ENCODE results near the gene DDI2.
"Not testable (repeated sequence)": the region's sequence is repeated elsewhere in the genome, so short reads cannot be mapped to it uniquely, and the experiment has no call there.

DNA sequence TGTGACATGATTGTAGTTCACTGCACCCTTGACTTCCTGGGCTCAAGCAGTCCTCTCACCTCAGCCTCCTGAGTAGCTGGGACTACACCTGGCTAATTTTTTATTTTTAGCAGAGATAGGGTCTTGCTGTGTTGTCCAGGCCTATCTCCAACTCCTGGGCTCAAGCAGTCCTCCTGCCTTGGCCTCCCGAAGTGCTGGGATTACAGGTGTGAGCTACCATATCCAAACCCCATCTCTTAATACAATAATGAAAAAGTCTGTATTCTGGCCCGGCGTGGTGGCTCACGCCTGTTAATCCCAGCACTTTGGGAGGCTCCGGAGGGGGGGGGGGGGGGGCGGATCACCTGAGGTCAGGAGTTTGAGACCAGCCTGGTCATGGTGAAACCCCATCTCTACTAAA lies 34.9 kb downstream of the DDI2 start:
- TF ChIP-seq TAF1 (conservative IDR thresholded peaks at IDR 0.05); YY1 (IDR thresholded peaks at IDR 0.05): not testable (repeated sequence)
- TF ChIP-seq, protein P1, sequence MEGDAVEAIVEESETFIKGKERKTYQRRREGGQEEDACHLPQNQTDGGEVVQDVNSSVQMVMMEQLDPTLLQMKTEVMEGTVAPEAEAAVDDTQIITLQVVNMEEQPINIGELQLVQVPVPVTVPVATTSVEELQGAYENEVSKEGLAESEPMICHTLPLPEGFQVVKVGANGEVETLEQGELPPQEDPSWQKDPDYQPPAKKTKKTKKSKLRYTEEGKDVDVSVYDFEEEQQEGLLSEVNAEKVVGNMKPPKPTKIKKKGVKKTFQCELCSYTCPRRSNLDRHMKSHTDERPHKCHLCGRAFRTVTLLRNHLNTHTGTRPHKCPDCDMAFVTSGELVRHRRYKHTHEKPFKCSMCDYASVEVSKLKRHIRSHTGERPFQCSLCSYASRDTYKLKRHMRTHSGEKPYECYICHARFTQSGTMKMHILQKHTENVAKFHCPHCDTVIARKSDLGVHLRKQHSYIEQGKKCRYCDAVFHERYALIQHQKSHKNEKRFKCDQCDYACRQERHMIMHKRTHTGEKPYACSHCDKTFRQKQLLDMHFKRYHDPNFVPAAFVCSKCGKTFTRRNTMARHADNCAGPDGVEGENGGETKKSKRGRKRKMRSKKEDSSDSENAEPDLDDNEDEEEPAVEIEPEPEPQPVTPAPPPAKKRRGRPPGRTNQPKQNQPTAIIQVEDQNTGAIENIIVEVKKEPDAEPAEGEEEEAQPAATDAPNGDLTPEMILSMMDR (IDR thresholded peaks at IDR 0.05; ENCODE audit: low read depth, low read length, missing input control) = not testable (repeated sequence)
- TF ChIP-seq, protein P2, sequence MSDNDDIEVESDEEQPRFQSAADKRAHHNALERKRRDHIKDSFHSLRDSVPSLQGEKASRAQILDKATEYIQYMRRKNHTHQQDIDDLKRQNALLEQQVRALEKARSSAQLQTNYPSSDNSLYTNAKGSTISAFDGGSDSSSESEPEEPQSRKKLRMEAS (IDR thresholded peaks at IDR 0.05) = not testable (repeated sequence)
